ENCODE data around the gene MAMLD1.
A peak's percentile ranks its signal among the peaks of the same experiment; 100 is the strongest.

MAMLD1 gene

GRCh38 chrX:150547375-150548115, 184.4 kb downstream of the MAMLD1 start:
- TF ChIP-seq, protein P1, sequence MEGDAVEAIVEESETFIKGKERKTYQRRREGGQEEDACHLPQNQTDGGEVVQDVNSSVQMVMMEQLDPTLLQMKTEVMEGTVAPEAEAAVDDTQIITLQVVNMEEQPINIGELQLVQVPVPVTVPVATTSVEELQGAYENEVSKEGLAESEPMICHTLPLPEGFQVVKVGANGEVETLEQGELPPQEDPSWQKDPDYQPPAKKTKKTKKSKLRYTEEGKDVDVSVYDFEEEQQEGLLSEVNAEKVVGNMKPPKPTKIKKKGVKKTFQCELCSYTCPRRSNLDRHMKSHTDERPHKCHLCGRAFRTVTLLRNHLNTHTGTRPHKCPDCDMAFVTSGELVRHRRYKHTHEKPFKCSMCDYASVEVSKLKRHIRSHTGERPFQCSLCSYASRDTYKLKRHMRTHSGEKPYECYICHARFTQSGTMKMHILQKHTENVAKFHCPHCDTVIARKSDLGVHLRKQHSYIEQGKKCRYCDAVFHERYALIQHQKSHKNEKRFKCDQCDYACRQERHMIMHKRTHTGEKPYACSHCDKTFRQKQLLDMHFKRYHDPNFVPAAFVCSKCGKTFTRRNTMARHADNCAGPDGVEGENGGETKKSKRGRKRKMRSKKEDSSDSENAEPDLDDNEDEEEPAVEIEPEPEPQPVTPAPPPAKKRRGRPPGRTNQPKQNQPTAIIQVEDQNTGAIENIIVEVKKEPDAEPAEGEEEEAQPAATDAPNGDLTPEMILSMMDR (conservative IDR thresholded peaks at IDR 0.05; ENCODE audit: low read depth), result no peak
- CTCF ChIA-PET, result no interaction called here
- POLR2A ChIA-PET (ENCODE audit: low non-redundant PET), result no interaction called here
- H3K27ac ChIP-seq, result peak overlapping the region; percentile 62
- DNase-seq (ENCODE audit: low spot score), result no peak

GRCh38 chrX:150548251-150548650, 185.1 kb downstream of the MAMLD1 start:
- CTCF ChIA-PET, result no interaction called here
- POLR2A ChIA-PET (ENCODE audit: low non-redundant PET), result no interaction called here
- H3K27ac ChIP-seq, result peak overlapping the region; percentile 62
- no peak for DNase-seq (ENCODE audit: low spot score)
- TF ChIP-seq, protein P1 (conservative IDR thresholded peaks at IDR 0.05; ENCODE audit: low read depth), result no peak

- TF ChIP-seq, protein P1 (conservative IDR thresholded peaks at IDR 0.05; ENCODE audit: low read depth), result no peak
- POLR2A ChIA-PET (ENCODE audit: low non-redundant PET), result no interaction called here
- DNase-seq (ENCODE audit: low spot score), result no peak
- CTCF ChIA-PET, result interaction anchor here (1.1 kb wide), 1 partner anchor 120 kb away, joined by 3 read pairs; no protein-coding TSS in a partner anchor
- H3K27ac ChIP-seq, result no peak overlapping the region
Observed at GRCh38 chrX:150548684-150549083, 185.6 kb downstream of the MAMLD1 start.

GRCh38 chrX:150551963-150552362, 188.8 kb downstream of the MAMLD1 start:
- CTCF ChIA-PET, result interaction anchor here (0.7 kb wide), 1 partner anchor 68 kb away, joined by 3 read pairs; no protein-coding TSS in a partner anchor
- TF ChIP-seq, protein P1 (conservative IDR thresholded peaks at IDR 0.05; ENCODE audit: low read depth), result no peak
- DNase-seq (ENCODE audit: low spot score), result no peak
- no peak overlapping the region for H3K27ac ChIP-seq
- POLR2A ChIA-PET (ENCODE audit: low non-redundant PET), result no interaction called here

- ChIA-PET POLR2A (ENCODE audit: low non-redundant PET) (no interaction called here), CTCF (interaction anchor here (0.5 to 0.6 kb wide), 2 partner anchors 72 to 167 kb away, joined by 3 read pairs; no protein-coding TSS in a partner anchor)
- no peak overlapping the region for H3K27ac ChIP-seq
- TF ChIP-seq, protein P1 (conservative IDR thresholded peaks at IDR 0.05; ENCODE audit: low read depth), result no peak
- no peak for DNase-seq (ENCODE audit: low spot score)
Observed at GRCh38 chrX:150558424-150558823, 195.3 kb downstream of the MAMLD1 start.

Measured in RWPE1 (cell line).